ENCODE data around the gene TET3.

DNA sequence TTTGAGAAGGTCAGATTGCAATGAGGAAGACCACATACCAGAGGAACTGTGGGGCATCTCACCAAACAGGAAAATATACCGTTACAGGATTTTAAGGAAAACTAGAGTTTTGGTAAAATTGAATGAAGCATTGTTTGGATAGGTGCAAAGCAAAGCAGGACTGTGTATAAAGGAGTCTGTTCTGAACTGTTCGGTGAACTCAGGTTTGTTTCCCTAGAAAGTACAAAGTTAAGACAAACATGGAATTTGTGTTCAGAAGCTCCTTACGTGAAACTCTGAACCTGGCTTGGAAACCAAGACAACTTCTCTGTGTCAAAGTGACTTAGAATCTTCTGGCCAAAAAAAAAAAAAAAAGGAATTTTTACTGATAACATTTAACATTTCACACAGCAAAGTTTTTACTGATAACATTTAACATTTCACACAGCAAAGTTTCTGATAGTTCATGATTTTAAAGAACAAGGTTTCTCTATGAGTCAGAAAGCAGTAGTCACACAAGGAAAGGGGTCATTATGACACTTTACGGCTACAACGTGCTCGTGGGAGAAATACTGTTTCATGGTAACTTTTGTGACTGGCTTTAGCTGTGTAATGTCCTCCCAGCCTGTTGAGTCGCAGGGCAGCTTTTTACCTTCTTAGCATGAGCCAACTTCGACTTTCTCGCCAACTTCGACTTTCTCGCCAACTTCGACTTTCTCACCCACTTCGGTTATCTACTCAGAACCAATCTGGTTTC is 21.2 kb upstream of the TET3 start:
- TF ChIP-seq, protein P1, sequence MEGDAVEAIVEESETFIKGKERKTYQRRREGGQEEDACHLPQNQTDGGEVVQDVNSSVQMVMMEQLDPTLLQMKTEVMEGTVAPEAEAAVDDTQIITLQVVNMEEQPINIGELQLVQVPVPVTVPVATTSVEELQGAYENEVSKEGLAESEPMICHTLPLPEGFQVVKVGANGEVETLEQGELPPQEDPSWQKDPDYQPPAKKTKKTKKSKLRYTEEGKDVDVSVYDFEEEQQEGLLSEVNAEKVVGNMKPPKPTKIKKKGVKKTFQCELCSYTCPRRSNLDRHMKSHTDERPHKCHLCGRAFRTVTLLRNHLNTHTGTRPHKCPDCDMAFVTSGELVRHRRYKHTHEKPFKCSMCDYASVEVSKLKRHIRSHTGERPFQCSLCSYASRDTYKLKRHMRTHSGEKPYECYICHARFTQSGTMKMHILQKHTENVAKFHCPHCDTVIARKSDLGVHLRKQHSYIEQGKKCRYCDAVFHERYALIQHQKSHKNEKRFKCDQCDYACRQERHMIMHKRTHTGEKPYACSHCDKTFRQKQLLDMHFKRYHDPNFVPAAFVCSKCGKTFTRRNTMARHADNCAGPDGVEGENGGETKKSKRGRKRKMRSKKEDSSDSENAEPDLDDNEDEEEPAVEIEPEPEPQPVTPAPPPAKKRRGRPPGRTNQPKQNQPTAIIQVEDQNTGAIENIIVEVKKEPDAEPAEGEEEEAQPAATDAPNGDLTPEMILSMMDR (conservative IDR thresholded peaks at IDR 0.05 in 1 of 2, IDR thresholded peaks at IDR 0.05 in 1 of 2; ENCODE audit: low read depth in 1 of 2, low read length in 2 of 2), result no peak
- no peak for TF ChIP-seq EZH2 (IDR thresholded peaks at IDR 0.05; ENCODE audit: low read length, missing control alignments)
